Placental pericyte (primary cell): ENCODE results near the gene SGCB. TPM values are rescaled to one million over a fixed set of nuclear protein-coding genes. Genes with fewer than 3 reads are reported as not detected.

Experiments used
- small RNA-seq: library from RNA; depleted of rRNA; stranded (forward); fragments of <200 nt; gene quantifications from one replicate; pipeline ENCODE3, GENCODE V24; 2012; ENCODE audit warnings: low replicate concordance
- total RNA-seq: library from RNA; depleted of rRNA; stranded (reverse); fragments of >200 nt; gene quantifications from 2 replicates; pipeline ENCODE4 v1.2.3, GENCODE V29; 2012

SGCB gene
- 25.2 and 37.7 TPM in 2 replicates for total RNA-seq

DNA sequence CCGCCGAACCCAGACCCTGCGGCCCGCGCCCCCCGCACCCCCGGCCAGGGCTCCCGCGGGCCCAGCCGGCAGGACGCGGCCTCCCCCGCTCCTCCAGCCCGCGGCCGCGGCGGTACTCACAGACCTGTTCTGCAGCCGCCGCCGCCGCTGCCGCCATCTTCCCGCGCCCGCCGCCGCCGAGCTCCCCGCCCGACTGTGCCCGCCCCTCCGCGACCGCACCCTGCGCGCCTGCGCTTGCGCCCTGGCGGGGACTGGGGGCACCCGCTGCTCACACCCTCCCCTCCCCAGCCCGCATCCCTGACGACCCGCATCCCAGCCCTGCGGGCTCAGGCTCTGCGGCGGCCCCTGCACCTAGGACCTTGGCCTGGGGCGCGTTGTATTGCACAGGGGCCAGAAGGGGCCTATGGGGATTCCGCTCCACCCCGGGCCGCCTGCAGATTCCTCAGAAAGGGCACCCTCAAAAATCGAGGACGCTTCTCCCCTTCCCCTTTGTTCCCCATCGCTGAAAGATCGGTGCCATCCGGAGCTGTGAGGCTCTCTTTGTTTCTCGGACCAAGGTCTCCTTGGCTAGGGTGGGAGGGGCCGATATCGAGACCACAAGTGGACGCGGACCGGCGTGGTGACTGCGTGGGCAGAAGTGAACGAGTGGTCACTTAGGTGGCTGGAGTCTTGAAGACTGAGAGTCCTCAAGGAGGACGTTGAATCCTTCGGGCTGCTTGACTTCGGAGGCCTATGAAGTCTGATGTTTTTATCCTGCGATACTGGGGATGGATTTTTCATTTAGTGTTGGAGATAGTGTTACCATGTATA lies at the start of gene SGCB:
Gene SGCB (minus strand): TSS at position 197 of the 810 bp plus-strand sequence. CDS start 40 bp downstream, at position 157.

DNA sequence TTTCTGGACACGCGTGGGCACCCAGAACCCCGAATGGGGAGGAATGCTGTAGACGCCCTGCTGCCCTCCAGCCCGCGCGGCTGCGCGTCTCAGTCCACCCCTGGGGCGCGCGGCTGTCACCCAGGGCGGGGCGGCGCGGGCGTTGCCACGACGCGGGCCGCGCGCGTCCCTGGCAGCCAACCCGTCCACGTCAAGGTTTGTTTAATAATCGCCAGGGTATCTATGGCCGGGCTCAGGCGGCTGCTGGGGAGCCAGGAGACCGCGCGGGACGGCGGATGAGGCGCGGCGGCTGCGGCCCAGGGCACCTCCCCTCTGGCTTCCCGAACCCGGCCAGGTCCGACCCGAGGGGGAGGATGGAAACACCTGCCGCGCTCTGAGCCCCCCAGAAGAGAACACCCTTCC lies 13.1 kb upstream of the SGCB start, which contains the start of gene SPATA18:
Gene SPATA18 (plus strand): TSS at position 92 of the 402 bp plus-strand sequence. CDS start 401 bp downstream, outside the sequence.

GRCh38 chr4:52019936-52020657 lies 18.0 kb downstream of the SGCB start, which contains the start of gene LRRC66:
LRRC66 (minus strand) TSS chr4:52020363; CDS start chr4:52017613, 2,750 bp downstream.

Small RNAs within 50 kb of the gene (small RNA-seq; reads per million reads assigned to genes)
- not detected for gene AC104784.1

Other genes with a start within 250 kb of the SGCB start
- gene DCUN1D4, start 195.1 kb downstream of the SGCB start, total RNA-seq: 31.8 and 50.1 TPM in 2 replicates
- gene LRRC66, start 17.9 kb downstream of the SGCB start, total RNA-seq: 0.22 and 0.43 TPM in 2 replicates
- 19.9 and 24.5 TPM in 2 replicates for gene SPATA18, start 13.0 kb upstream of the SGCB start, total RNA-seq